ENCODE data around the gene STAT3. TPM values are rescaled to one million over a fixed set of nuclear protein-coding genes. Genes with fewer than 3 reads are reported as not detected.

Gene STAT3
- polyA plus RNA-seq, 1 of the 3 experiments (the other 2 are of a cell fraction) = 35.7 TPM

- no peaks in the 10 kb centered on the region for H3F3A ChIP-seq (replicated peaks; ENCODE audit: insufficient read depth)
- ChIA-PET POLR2A (no interaction called here), CTCF (interaction anchor here (0.8 to 1.3 kb wide), 3 partner anchors 21 to 59 kb away, joined by 3 read pairs; partner anchors contain the start of gene CAVIN1)
- TF ChIP-seq JUND (IDR thresholded peaks at IDR 0.05) (no peak), ZBTB33 (IDR thresholded peaks at IDR 0.05; ENCODE audit: borderline replicate concordance, low read depth) (no peak), FOSL2 (IDR thresholded peaks at IDR 0.05; ENCODE audit: borderline replicate concordance, low read depth) (no peak), RAD21 (IDR thresholded peaks at IDR 0.05; ENCODE audit: low read length) (no peak), EP300 (IDR thresholded peaks at IDR 0.05; ENCODE audit: borderline replicate concordance in 1 of 2, low read depth in 1 of 2, low read length in 1 of 2) (no peak)
- H3K27me3 ChIP-seq (ENCODE audit: insufficient read depth) = no peaks in the 10 kb centered on the region
- no peak overlapping the region for H3K27ac ChIP-seq (ENCODE audit: low read depth in 2 of 2, low read length in 1 of 2)
- peaks cover 0 to 6% of the 10 kb centered on the region in 2 experiments for H3K36me3 ChIP-seq (replicated peaks in 1 of 2; ENCODE audit: control insufficient read depth in 1 of 2, insufficient read depth in 2 of 2, low read length in 1 of 2)
- H3K9ac ChIP-seq = no peak overlapping the region
- no peaks in the 10 kb centered on the region for H3K9me3 ChIP-seq
- H3K4me2 ChIP-seq = no peak overlapping the region
- DNase-seq = no peak
- WGBS (ENCODE audit: low lambda C conversion rate) = 95% methylated on average over 3 of the region's 3 CpGs
- H3K9me2 ChIP-seq = no peaks in the 10 kb centered on the region
- no peak overlapping the region for H3K4me3 ChIP-seq (ENCODE audit: low read depth in 2 of 2, low read length in 1 of 2)
- peaks cover 90% of the 10 kb centered on the region for H4K20me1 ChIP-seq (ENCODE audit: insufficient read depth)
- H2AFZ ChIP-seq (ENCODE audit: low read depth) = no peak overlapping the region
- peaks cover 99% of the 10 kb centered on the region for H3K79me2 ChIP-seq (ENCODE audit: insufficient read depth)
- H3K4me1 ChIP-seq (ENCODE audit: control insufficient read depth in 1 of 2, insufficient read depth in 2 of 2, low read depth in 1 of 2, low read length in 1 of 2) = peaks cover 5 to 8% of the 10 kb centered on the region in 2 experiments; a peak in 2 of 4 replicates
Measured at GRCh38 chr17:42381898-42382297, 6.3 kb downstream of the STAT3 start.

- H3K9me3 ChIP-seq = no peaks in the 10 kb centered on the region
- no peak overlapping the region for H2AFZ ChIP-seq (ENCODE audit: low read depth)
- H3K4me2 ChIP-seq = no peak overlapping the region
- H3K4me3 ChIP-seq (ENCODE audit: low read depth in 2 of 2, low read length in 1 of 2) = no peak overlapping the region
- H3K4me1 ChIP-seq (ENCODE audit: control insufficient read depth in 1 of 2, insufficient read depth in 2 of 2, low read depth in 1 of 2, low read length in 1 of 2) = peaks cover 2 to 8% of the 10 kb centered on the region in 2 experiments; a peak in 1 of 4 replicates
- TF ChIP-seq MEF2A (IDR thresholded peaks at IDR 0.05; ENCODE audit: borderline replicate concordance, low read depth) (no peak), MAX (IDR thresholded peaks at IDR 0.05; ENCODE audit: low read depth) (no peak), CHD2 (IDR thresholded peaks at IDR 0.05; ENCODE audit: low read length, partially characterized antibody) (no peak), FOXJ3 (CRISPR knock-in tag; IDR thresholded peaks at IDR 0.05) (no peak), YY1 (IDR thresholded peaks at IDR 0.05; ENCODE audit: low read depth) (no peak), GABPA (IDR thresholded peaks at IDR 0.05; ENCODE audit: low read depth) (no peak)
- ChIA-PET POLR2A (no interaction called here), CTCF (interaction anchor here (1.0 to 1.3 kb wide), 2 partner anchors 26 to 43 kb away, joined by 3 read pairs; partner anchors contain the start of gene CAVIN1)
- WGBS (ENCODE audit: low lambda C conversion rate) = 95% methylated on average over 3 of the region's 3 CpGs
- peaks cover 0 to 6% of the 10 kb centered on the region in 2 experiments for H3K36me3 ChIP-seq (replicated peaks in 1 of 2; ENCODE audit: control insufficient read depth in 1 of 2, insufficient read depth in 2 of 2, low read length in 1 of 2)
- H3K9me2 ChIP-seq = no peaks in the 10 kb centered on the region
- no peak overlapping the region for H3K27ac ChIP-seq (ENCODE audit: low read depth in 2 of 2, low read length in 1 of 2)
- peaks cover 99% of the 10 kb centered on the region for H3K79me2 ChIP-seq (ENCODE audit: insufficient read depth)
- DNase-seq = no peak
- no peak overlapping the region for H3K9ac ChIP-seq
- H3K27me3 ChIP-seq (ENCODE audit: insufficient read depth) = no peaks in the 10 kb centered on the region
- peaks cover 84% of the 10 kb centered on the region for H4K20me1 ChIP-seq (ENCODE audit: insufficient read depth)
- H3F3A ChIP-seq (replicated peaks; ENCODE audit: insufficient read depth) = no peaks in the 10 kb centered on the region
Measured at GRCh38 chr17:42380935-42381334, 7.3 kb downstream of the STAT3 start.
